H1 (cell line): ENCODE measurements around the gene MMS22L. TPM values are rescaled to one million over a fixed set of nuclear protein-coding genes. Genes with fewer than 3 reads are reported as not detected.

Experiments used
- CTCF ChIA-PET: fragments of 300-600 bp; sonication (Branson Sonifier 250); formaldehyde crosslinking; loops from one replicate; lab custom pipeline; 2021; ENCODE audit not compliant: partially characterized antibody; lab: Charles Lee
- POLR2A ChIA-PET: fragments of 300-600 bp; sonication (Branson Sonifier 250); formaldehyde crosslinking; loops from one replicate; lab custom pipeline; 2021; ENCODE audit warnings: inconsistent platforms; ENCODE audit not compliant: partially characterized antibody; lab: Charles Lee
- DNase-seq, 2 experiments: peaks; one replicate each; pipeline versions ENCODE4 v3.0.0 to v3.0.0-alpha.2; 2010 to 2022; ENCODE audit warnings: low spot score in 2 of 2, low read depth in 1 of 2, mixed read lengths in 1 of 2
- FAIRE-seq: peaks from 2 replicates; lab custom pipeline; 2011; peaks lifted over from hg19 to GRCh38; lab: Jason Lieb, UNC
- H2AFZ ChIP-seq: 2 replicates; pipeline ENCODE4 v1.8.1; 2012; ENCODE audit warnings: low read length, inconsistent platforms
- H2AK5ac ChIP-seq: 2 replicates; pipeline ENCODE4 v1.6.1; 2013; ENCODE audit warnings: low read depth, low read length
- H2BK120ac ChIP-seq: replicated peaks from 2 replicates; pipeline ENCODE3; 2013; ENCODE audit warnings: low read depth, low read length, inconsistent platforms
- H2BK12ac ChIP-seq: 2 replicates; pipeline ENCODE4 v1.6.1; 2013; ENCODE audit warnings: low read depth, low read length
- H2BK15ac ChIP-seq: 2 replicates; pipeline ENCODE4 v1.6.1; 2013; ENCODE audit warnings: low read length
- H2BK20ac ChIP-seq: 2 replicates; pipeline ENCODE4 v1.6.1; 2013; ENCODE audit warnings: low read length
- H2BK5ac ChIP-seq: 2 replicates; pipeline ENCODE4 v1.6.1; 2013; ENCODE audit warnings: low read depth, low read length
- H3K14ac ChIP-seq: 2 replicates; pipeline ENCODE4 v1.6.1; 2013; ENCODE audit warnings: inconsistent platforms; ENCODE audit not compliant: insufficient read length
- H3K18ac ChIP-seq: 2 replicates; pipeline ENCODE4 v1.6.1; 2013; ENCODE audit warnings: low read length; ENCODE audit errors: extremely low read depth
- H3K23ac ChIP-seq: 2 replicates; pipeline ENCODE4 v1.6.1; 2013; ENCODE audit warnings: inconsistent platforms; ENCODE audit not compliant: insufficient read length
- H3K23me2 ChIP-seq: 2 replicates; pipeline ENCODE4 v1.6.1; 2013; ENCODE audit warnings: low read depth, low read length
- H3K27ac ChIP-seq: 2 replicates; pipeline ENCODE4 v1.6.1; 2011; ENCODE audit warnings: low read depth, low read length, inconsistent platforms
- H3K27me3 ChIP-seq, 4 experiments: replicated peaks in 1 of 4; 1 replicate in 1 of 4; 2 replicates in 3 of 4; pipeline versions ENCODE4 v1.6.1 to v1.8.1; 2011 to 2013; ENCODE audit warnings: low read length in 3 of 4, mild to moderate bottlenecking in 3 of 4, inconsistent platforms in 2 of 4, mixed read lengths in 2 of 4, moderate library complexity in 1 of 4; ENCODE audit not compliant: control insufficient read depth in 3 of 4, insufficient read depth in 3 of 4; ENCODE audit errors: extremely low read depth in 1 of 4
- H3K36me3 ChIP-seq, 4 experiments: 2 replicates each; pipeline versions ENCODE4 v1.6.1 to v1.8.1; 2011 to 2013; ENCODE audit warnings: mild to moderate bottlenecking in 4 of 4, low read length in 3 of 4, moderate library complexity in 2 of 4, control low read depth in 1 of 4, inconsistent platforms in 1 of 4; ENCODE audit not compliant: insufficient read depth in 4 of 4, control insufficient read depth in 2 of 4
- H3K4ac ChIP-seq: replicated peaks from 2 replicates; pipeline ENCODE3; 2013; ENCODE audit warnings: low read length, low read depth, mixed read lengths, inconsistent platforms; ENCODE audit not compliant: insufficient read length
- H3K4me1 ChIP-seq, 4 experiments: replicated peaks in 1 of 4; 1 replicate in 1 of 4; 2 replicates in 3 of 4; pipeline versions ENCODE4 v1.6.1 to v1.8.1; 2011 to 2013; ENCODE audit warnings: low read length in 3 of 4, inconsistent platforms in 2 of 4, mixed read lengths in 1 of 4; ENCODE audit not compliant: insufficient read depth in 4 of 4, control insufficient read depth in 3 of 4
- H3K4me2 ChIP-seq, 2 experiments: 2 replicates each; pipeline versions ENCODE4 v1.6.1 to v1.8.1; 2011 to 2013; ENCODE audit warnings: low read depth in 2 of 2, low read length in 2 of 2, control low read depth in 1 of 2, inconsistent platforms in 1 of 2, mild to moderate bottlenecking in 1 of 2; ENCODE audit not compliant: insufficient read depth in 1 of 2
- H3K4me3 ChIP-seq, 4 experiments: fragments of 200-600, 300-600 bp in 1 of 4; sonication (generic), shearing (Covaris generic), sonication (Bioruptor Twin) in 1 of 4; 2 replicates each; pipeline versions ENCODE4 v1.5.1 to v1.8.1; 2011 to 2016; ENCODE audit warnings: low read length in 4 of 4, low read depth in 3 of 4, control low read depth in 2 of 4, inconsistent platforms in 2 of 4, mild to moderate bottlenecking in 2 of 4, mixed read lengths in 1 of 4, moderate library complexity in 1 of 4; ENCODE audit not compliant: insufficient read depth in 2 of 4; ENCODE audit errors: extremely low read depth in 1 of 4
- H3K56ac ChIP-seq: replicated peaks from 2 replicates; pipeline ENCODE3; 2013; ENCODE audit warnings: low read depth, mild to moderate bottlenecking, mixed read lengths, low read length, inconsistent platforms; ENCODE audit not compliant: insufficient read length
- H3K79me1 ChIP-seq: 2 replicates; pipeline ENCODE4 v1.6.1; 2013; ENCODE audit warnings: low read depth, low read length, control low read depth
- H3K79me2 ChIP-seq, 2 experiments: 2 replicates each; pipeline versions ENCODE4 v1.6.1 to v1.8.1; 2012 to 2013; ENCODE audit warnings: low read length in 2 of 2, mild to moderate bottlenecking in 2 of 2, inconsistent platforms in 1 of 2; ENCODE audit not compliant: insufficient read depth in 2 of 2, control insufficient read depth in 1 of 2
- H3K9ac ChIP-seq, 4 experiments: replicated peaks in 1 of 4; 1 replicate in 1 of 4; 2 replicates in 3 of 4; pipeline versions ENCODE4 v1.6.1 to v1.8.1; 2011 to 2013; ENCODE audit warnings: low read depth in 3 of 4, low read length in 3 of 4, control low read depth in 2 of 4, mild to moderate bottlenecking in 2 of 4, moderate library complexity in 2 of 4, inconsistent platforms in 1 of 4; ENCODE audit errors: extremely low read depth in 1 of 4
- H3K9me3 ChIP-seq, 2 experiments: 2 replicates each; pipeline versions ENCODE4 v1.6.1 to v1.8.1; 2012 to 2013; ENCODE audit warnings: mild to moderate bottlenecking in 2 of 2, moderate library complexity in 2 of 2, control low read depth in 1 of 2, inconsistent platforms in 1 of 2, low read depth in 1 of 2, low read length in 1 of 2, mixed read lengths in 1 of 2; ENCODE audit not compliant: insufficient read depth in 2 of 2
- H4K20me1 ChIP-seq, 2 experiments: replicated peaks in 1 of 2; 2 replicates each; pipeline versions ENCODE3 to v1.8.1; 2011 to 2013; ENCODE audit warnings: inconsistent platforms in 2 of 2, low read length in 2 of 2, mild to moderate bottlenecking in 1 of 2; ENCODE audit not compliant: insufficient read depth in 2 of 2, control insufficient read depth in 1 of 2
- H4K5ac ChIP-seq: 2 replicates; pipeline ENCODE4 v1.6.1; 2013; ENCODE audit warnings: low read length, low read depth, mixed read lengths, inconsistent platforms; ENCODE audit not compliant: insufficient read length
- H4K8ac ChIP-seq: 2 replicates; pipeline ENCODE4 v1.8.0; 2013; ENCODE audit warnings: mild to moderate bottlenecking, moderate library complexity, low read length, inconsistent platforms; ENCODE audit not compliant: insufficient read depth; ENCODE audit errors: extremely low read depth
- H4K91ac ChIP-seq: replicated peaks from 2 replicates; pipeline ENCODE3; 2013; ENCODE audit warnings: low read length, mixed read lengths, inconsistent platforms; ENCODE audit not compliant: insufficient read length
- CHD1 ChIP-seq: IDR thresholded peaks from 2 replicates; pipeline ENCODE4 v1.6.1; 2012; ENCODE audit warnings: low read depth, low read length, improper control_type of control experiment
- CHD2 ChIP-seq: IDR thresholded peaks from 2 replicates; pipeline ENCODE4 v1.6.1; 2012; ENCODE audit warnings: low read length, improper control_type of control experiment
- CREB1 ChIP-seq: IDR thresholded peaks from 2 replicates; pipeline ENCODE4 v1.6.1; 2012; ENCODE audit warnings: inconsistent platforms
- CTCF ChIP-seq, 3 experiments: IDR thresholded peaks; 1 replicate in 2 of 3; 2 replicates in 1 of 3; pipeline versions ENCODE4 v1.5.1 to v1.6.1; 2011; ENCODE audit warnings: low read length in 3 of 3, mild to moderate bottlenecking in 3 of 3, inconsistent platforms in 2 of 3, low read depth in 1 of 3, moderate library complexity in 1 of 3; ENCODE audit not compliant: insufficient read depth in 1 of 3; ENCODE audit errors: control extremely low read depth in 1 of 3
- E2F6 ChIP-seq: IDR thresholded peaks from 2 replicates; pipeline ENCODE4 v1.6.1; 2012; ENCODE audit warnings: inconsistent platforms
- GABPA ChIP-seq: IDR thresholded peaks from 2 replicates; pipeline ENCODE4 v1.6.1; 2011; ENCODE audit warnings: mild to moderate bottlenecking, low read length, moderate library complexity, borderline replicate concordance; ENCODE audit not compliant: insufficient read depth
- GTF2F1 ChIP-seq: IDR thresholded peaks from 2 replicates; pipeline ENCODE4 v1.6.1; 2012; ENCODE audit warnings: low read depth, low read length, improper control_type of control experiment, borderline replicate concordance
- KDM5A ChIP-seq: fragments of 200-600 bp; IDR thresholded peaks from 2 replicates; pipeline ENCODE4 v1.7.1; 2012; ENCODE audit warnings: mild to moderate bottlenecking, low read length, inconsistent platforms, mixed read lengths
- NRF1 ChIP-seq: IDR thresholded peaks from 2 replicates; pipeline ENCODE4 v1.6.1; 2011; ENCODE audit warnings: mild to moderate bottlenecking, low read depth, low read length, improper control_type of control experiment
- WGBS, 2 experiments: shearing (Covaris generic) in 1 of 2; methylation state at CpG; one replicate each; pipeline versions ENCODE4 v1.1.6 to v1.1.7; 2013 to 2015; ENCODE audit warnings: low lambda C conversion rate in 2 of 2, mixed read lengths in 2 of 2, inconsistent platforms in 1 of 2, low coverage in 1 of 2, missing lambda C conversion rate in 1 of 2; ENCODE audit not compliant: insufficient replicate concordance in 2 of 2, insufficient coverage in 1 of 2, insufficient read length in 1 of 2; ENCODE audit errors: extremely low coverage in 1 of 2, missing lambda C conversion rate in 1 of 2; 5-methylcytosine and 5-hydroxymethylcytosine counted together
- polyA plus RNA-seq, 7 experiments: library from polyadenylated mRNA; depleted of rRNA in 3 of 7; stranded (reverse) in 5 of 7; unstranded in 2 of 7; fragments of >200 nt in 5 of 7; fragments of 200-250 nt in 2 of 7; gene quantifications; 1 replicate in 5 of 7; 2 replicates in 1 of 7; 4 replicates in 1 of 7; pipeline versions ENCODE4 v1.2.1 to v1.2.3, GENCODE V29; 2011 to 2013; ENCODE audit warnings: missing spikeins in 2 of 7, mixed read lengths in 2 of 7
- total RNA-seq: library from RNA; stranded (reverse); fragmentation: NEBNext Ultra II Directional; extraction: Animal tissue kit (Norgen Biotek cat#: 25700); gene quantifications from 2 replicates; pipeline ENCODE4 v1.2.1, GENCODE V29; 2021

Gene MMS22L
- total and polyA plus RNA-seq, 2 of the 8 experiments (the other 6 are each of a cell fraction or from before 2014, with no cell fraction given): 11.1 to 32.6 TPM

GRCh38 chr6:97293198-97293696 lies 10.2 kb upstream of the MMS22L start:
- Histone ChIP-seq H3K27me3 (no peaks in the 10 kb centered on the region), H3K4me2 (no peak overlapping the region), H2BK12ac (no peak overlapping the region), H3K9me3 (peaks cover 12 to 15% of the 10 kb centered on the region in 2 experiments), H3K79me2 (no peaks in the 10 kb centered on the region), H3K56ac (no peak overlapping the region), H3K36me3 (no peaks in the 10 kb centered on the region; a peak in 2 of 8 replicates), H2BK20ac (no peak overlapping the region), H3K4me1 (peaks cover 0 to 4% (median 0%) of the 10 kb centered on the region in 4 experiments; a peak in 1 of 7 replicates), H4K8ac (no peak overlapping the region), H3K79me1 (no peaks in the 10 kb centered on the region), H4K20me1 (no peaks in the 10 kb centered on the region), H3K14ac (no peak overlapping the region), H2AFZ (no peak overlapping the region), H2AK5ac (no peak overlapping the region), H2BK15ac (no peak overlapping the region), H3K4ac (no peak overlapping the region), H3K18ac (no peak overlapping the region), H3K4me3 (no peak overlapping the region), H4K91ac (no peak overlapping the region), H4K5ac (no peak overlapping the region), H3K9ac (no peak overlapping the region), H3K23ac (no peak overlapping the region), H2BK5ac (no peak overlapping the region), H3K27ac (no peak overlapping the region), H3K23me2 (no peaks in the 10 kb centered on the region), H2BK120ac (no peak overlapping the region)
- CTCF ChIA-PET: no interaction called here
- no peak for TF ChIP-seq GABPA
- TF ChIP-seq CHD2: no peak
- TF ChIP-seq CHD1: no peak
- TF ChIP-seq E2F6: no peak
- no peak for TF ChIP-seq CREB1
- TF ChIP-seq KDM5A: no peak
- TF ChIP-seq NRF1: no peak
- TF ChIP-seq CTCF (IDR thresholded peaks at IDR 0.05; ENCODE audit: control extremely low read depth in 1 of 3, insufficient read depth in 1 of 3, low read depth in 1 of 3, low read length in 3 of 3): no peak
- no peak for TF ChIP-seq GTF2F1
- FAIRE-seq: no peak
- POLR2A ChIA-PET: interaction anchor here (0.7 kb wide), 1 partner anchor 646 kb away, joined by 3 read pairs; no protein-coding TSS in a partner anchor
- WGBS, 2 experiments: 95% methylated on average over 2 of the region's 2 CpGs; no CpG with 5 or more reads in 1 of the 2 experiments
- DNase-seq: no peak
